ENCODE measurements around the gene ELP4. TPM values are rescaled to one million over a fixed set of nuclear protein-coding genes. Genes with fewer than 3 reads are reported as not detected.

ELP4 gene
- total RNA-seq, 1 experiment from 2014 or later: 19.4 TPM

DNA sequence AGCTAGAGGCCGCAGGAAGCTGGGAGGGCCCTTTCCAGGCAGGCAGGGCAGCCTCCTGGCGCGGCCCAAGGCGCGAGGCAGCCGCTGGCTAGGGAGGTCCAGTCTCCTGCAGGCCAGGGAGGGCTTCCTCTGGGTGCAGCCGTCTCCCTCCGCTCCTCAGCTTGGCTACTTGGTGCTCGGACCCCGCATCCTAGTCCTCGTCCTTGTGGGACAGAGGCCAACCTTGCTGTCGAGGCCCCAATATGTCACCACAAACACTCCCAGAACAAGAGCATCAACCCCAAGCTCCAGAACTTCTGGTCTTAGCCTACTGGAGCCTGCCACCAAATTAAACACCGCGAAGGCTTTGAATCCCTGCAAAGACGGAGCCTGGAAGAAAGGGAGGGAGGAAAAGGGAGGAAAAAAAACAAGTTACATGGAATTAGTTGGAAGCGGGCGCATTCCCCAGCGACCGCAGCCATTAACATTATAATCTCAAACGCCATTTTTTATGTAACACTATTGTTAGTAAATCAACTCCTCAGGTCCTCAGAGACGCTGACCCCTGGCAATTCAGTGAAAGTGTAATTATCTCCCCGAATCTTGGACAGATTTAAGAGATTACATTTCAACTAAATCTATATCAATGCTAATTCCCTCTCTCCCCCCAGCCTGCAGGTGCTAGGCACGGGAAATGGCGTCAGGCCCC is 314.2 kb downstream of the ELP4 start:
- no peaks in the 10 kb centered on the region for H3K9me2 ChIP-seq (replicated peaks; ENCODE audit: low read length)
- no peaks in the 10 kb centered on the region for H3K36me3 ChIP-seq (ENCODE audit: low read depth, low read length)
- ChIA-PET POLR2A (ENCODE audit: unreplicated experiment) (no interaction called here), CTCF (no interaction called here)
- H3F3A ChIP-seq (ENCODE audit: low read length, unreplicated experiment): no peaks in the 10 kb centered on the region
- H3K9me3 ChIP-seq (ENCODE audit: low read length): no peaks in the 10 kb centered on the region
- no TSS peak for BruUV-seq (replicated peaks)
- intact Hi-C loops (cut with micrococcal nuclease): no loop called here
- DNase-seq (no peak), ATAC-seq (no peak)
- H3K27me3 ChIP-seq (ENCODE audit: low read length): no peaks in the 10 kb centered on the region
- no peak overlapping the region for H3K9ac ChIP-seq (ENCODE audit: low read length)
- H2AFZ ChIP-seq (ENCODE audit: low read length): no peak overlapping the region
- H3K4me2 ChIP-seq (ENCODE audit: low read length): no peak overlapping the region
- no peak overlapping the region for H3K4me3 ChIP-seq (ENCODE audit: low read length)
- no peaks in the 10 kb centered on the region for H3K79me2 ChIP-seq (ENCODE audit: low read length)
- no peaks in the 10 kb centered on the region for H3K4me1 ChIP-seq (ENCODE audit: insufficient read depth, low read length)
- no peak overlapping the region for H3K27ac ChIP-seq (ENCODE audit: low read length)
- no peaks in the 10 kb centered on the region for H4K20me1 ChIP-seq (ENCODE audit: low read length)
- TF ChIP-seq, protein P1, sequence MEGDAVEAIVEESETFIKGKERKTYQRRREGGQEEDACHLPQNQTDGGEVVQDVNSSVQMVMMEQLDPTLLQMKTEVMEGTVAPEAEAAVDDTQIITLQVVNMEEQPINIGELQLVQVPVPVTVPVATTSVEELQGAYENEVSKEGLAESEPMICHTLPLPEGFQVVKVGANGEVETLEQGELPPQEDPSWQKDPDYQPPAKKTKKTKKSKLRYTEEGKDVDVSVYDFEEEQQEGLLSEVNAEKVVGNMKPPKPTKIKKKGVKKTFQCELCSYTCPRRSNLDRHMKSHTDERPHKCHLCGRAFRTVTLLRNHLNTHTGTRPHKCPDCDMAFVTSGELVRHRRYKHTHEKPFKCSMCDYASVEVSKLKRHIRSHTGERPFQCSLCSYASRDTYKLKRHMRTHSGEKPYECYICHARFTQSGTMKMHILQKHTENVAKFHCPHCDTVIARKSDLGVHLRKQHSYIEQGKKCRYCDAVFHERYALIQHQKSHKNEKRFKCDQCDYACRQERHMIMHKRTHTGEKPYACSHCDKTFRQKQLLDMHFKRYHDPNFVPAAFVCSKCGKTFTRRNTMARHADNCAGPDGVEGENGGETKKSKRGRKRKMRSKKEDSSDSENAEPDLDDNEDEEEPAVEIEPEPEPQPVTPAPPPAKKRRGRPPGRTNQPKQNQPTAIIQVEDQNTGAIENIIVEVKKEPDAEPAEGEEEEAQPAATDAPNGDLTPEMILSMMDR (conservative IDR thresholded peaks at IDR 0.05; ENCODE audit: low read depth, low read length): no peak
- TF ChIP-seq EZH2phosphoT487 (IDR thresholded peaks at IDR 0.05; ENCODE audit: borderline replicate concordance, low read length) (no peak), EZH2 (IDR thresholded peaks at IDR 0.05; ENCODE audit: low read length, unreplicated experiment) (no peak)

DNA sequence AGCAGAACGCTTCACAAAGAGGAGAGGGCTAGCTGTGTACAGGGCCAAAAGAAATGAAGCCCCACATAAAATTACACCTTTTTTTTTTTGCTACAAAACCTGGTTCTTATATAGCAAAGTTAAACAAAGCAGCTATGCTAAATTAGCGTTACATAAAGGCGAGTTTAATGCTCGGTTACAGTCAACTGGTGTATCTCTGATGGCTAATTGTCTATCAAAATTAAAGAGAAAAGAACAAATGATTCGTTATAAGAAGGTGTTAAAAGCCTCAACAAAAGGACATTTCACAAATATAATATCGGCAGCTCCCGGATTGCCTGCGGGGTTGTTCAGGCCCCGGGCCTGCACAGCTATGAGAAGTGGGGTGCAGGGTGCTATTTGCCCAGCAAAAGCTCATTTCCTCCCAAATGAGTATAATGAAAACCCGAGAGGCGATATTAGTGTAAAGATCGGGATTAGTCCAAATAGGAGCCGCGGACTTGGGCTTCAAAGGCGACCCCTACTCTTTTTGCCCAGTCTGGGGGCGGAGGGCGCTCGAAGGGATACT is 314.8 kb downstream of the ELP4 start:
- ATAC-seq (no peak), DNase-seq (no peak)
- H3K4me1 ChIP-seq (ENCODE audit: insufficient read depth, low read length): no peaks in the 10 kb centered on the region
- H2AFZ ChIP-seq (ENCODE audit: low read length): no peak overlapping the region
- ChIA-PET POLR2A (ENCODE audit: unreplicated experiment) (no interaction called here), CTCF (no interaction called here)
- no peak overlapping the region for H3K9ac ChIP-seq (ENCODE audit: low read length)
- BruUV-seq (replicated peaks): no TSS peak
- TF ChIP-seq, protein P1 (conservative IDR thresholded peaks at IDR 0.05; ENCODE audit: low read depth, low read length): no peak
- TF ChIP-seq EZH2 (IDR thresholded peaks at IDR 0.05; ENCODE audit: low read length, unreplicated experiment): no peak
- H3K27me3 ChIP-seq (ENCODE audit: low read length): no peaks in the 10 kb centered on the region
- no peak overlapping the region for H3K4me3 ChIP-seq (ENCODE audit: low read length)
- no peak overlapping the region for H3K27ac ChIP-seq (ENCODE audit: low read length)
- H3K79me2 ChIP-seq (ENCODE audit: low read length): no peaks in the 10 kb centered on the region
- H3F3A ChIP-seq (ENCODE audit: low read length, unreplicated experiment): no peaks in the 10 kb centered on the region
- no peaks in the 10 kb centered on the region for H3K36me3 ChIP-seq (ENCODE audit: low read depth, low read length)
- H3K4me2 ChIP-seq (ENCODE audit: low read length): no peak overlapping the region
- H3K9me2 ChIP-seq (replicated peaks; ENCODE audit: low read length): no peaks in the 10 kb centered on the region
- no peaks in the 10 kb centered on the region for H4K20me1 ChIP-seq (ENCODE audit: low read length)
- intact Hi-C loops (cut with micrococcal nuclease): no loop called here
- H3K9me3 ChIP-seq (ENCODE audit: low read length): no peaks in the 10 kb centered on the region

Measured in PC-3 (cell line).